ENCODE data around the gene SCGB1D1. TPM values are rescaled to one million over a fixed set of nuclear protein-coding genes. Genes with fewer than 3 reads are reported as not detected.

The SCGB1D1 gene
- total RNA-seq, 1 donor from 2014 or later: not detected

GRCh38 chr11:62237499-62237898 lies 47.5 kb downstream of the SCGB1D1 start:
- no peak for DNase-seq

GRCh38 chr11:62238151-62238550 lies 48.1 kb downstream of the SCGB1D1 start:
- no peak for DNase-seq

- no peak for DNase-seq
Observed at GRCh38 chr11:62241095-62241494, 51.1 kb downstream of the SCGB1D1 start.

DNA sequence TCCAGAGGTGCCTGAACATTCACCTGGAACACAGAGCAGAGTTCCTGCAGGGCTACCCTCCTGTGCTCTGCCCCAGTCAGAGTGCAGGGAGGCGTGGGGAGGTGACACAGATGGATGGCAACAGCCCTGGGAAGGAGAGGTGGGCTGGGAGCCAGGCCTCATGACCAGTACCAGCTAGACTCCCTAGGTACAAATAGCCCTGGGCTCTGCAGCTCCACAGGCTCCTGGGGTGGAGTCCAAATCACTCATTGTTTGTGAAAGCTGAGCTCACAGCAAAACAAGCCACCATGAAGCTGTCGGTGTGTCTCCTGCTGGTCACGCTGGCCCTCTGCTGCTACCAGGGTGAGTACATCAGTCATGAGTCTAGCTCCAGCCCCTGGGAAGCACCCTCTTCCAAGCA lies 52.0 kb downstream of the SCGB1D1 start, which contains the start of gene SCGB1D2:
Gene SCGB1D2, plus strand, starts transcription at position 219 of the 400 bp plus-strand sequence. Its CDS starts 69 bp downstream, at position 288.
- no peak for DNase-seq

Other genes starting within 250 kb of the SCGB1D1 start
- 0.05 TPM in 1 of 2 replicates, not detected in the other for gene BEST1, start 239.9 kb upstream of the SCGB1D1 start, total RNA-seq
- 742 and 1,944 TPM in 2 replicates for gene FTH1, start 222.6 kb upstream of the SCGB1D1 start, total RNA-seq
- 17.0 and 51.2 TPM in 2 replicates for gene INCENP, start 66.2 kb upstream of the SCGB1D1 start, total RNA-seq
- gene SCGB2A1, start 18.5 kb downstream of the SCGB1D1 start, total RNA-seq: not detected in 2 replicates
- gene SCGB1D2, start 52.0 kb downstream of the SCGB1D1 start, total RNA-seq: not detected in 2 replicates
- gene SCGB2A2, start 79.9 kb downstream of the SCGB1D1 start, total RNA-seq: not detected in 2 replicates
- not detected in 2 replicates for gene SCGB1D4, start 108.9 kb downstream of the SCGB1D1 start, total RNA-seq
- 27.4 and 40.3 TPM in 2 replicates for gene ASRGL1, start 147.2 kb downstream of the SCGB1D1 start, total RNA-seq
- not detected in 2 replicates for gene SCGB1A1, start 228.8 kb downstream of the SCGB1D1 start, total RNA-seq

Measured in dermis blood vessel endothelial cell (primary cell).